Epithelial cell of proximal tubule (primary cell): Measurements from ENCODE around the gene PCSK1. TPM values are rescaled to one million over a fixed set of nuclear protein-coding genes. Genes with fewer than 3 reads are reported as not detected.

Experiments
- DNase-seq: peaks from one replicate; pipeline ENCODE4 v3.0.0-alpha.2; 2011; ENCODE audit warnings: low read depth
- H3K4me3 ChIP-seq: 2 replicates; pipeline ENCODE4 v1.5.1; 2011; ENCODE audit warnings: low read depth, mild to moderate bottlenecking, low read length
- CTCF ChIP-seq: conservative IDR thresholded peaks from 2 replicates; pipeline ENCODE4 v1.5.1; 2012; ENCODE audit warnings: low read depth, mild to moderate bottlenecking, low read length
- total RNA-seq: library from RNA; depleted of rRNA; stranded (reverse); fragments of >200 nt; gene quantifications from 2 replicates; pipeline ENCODE4 v1.2.3, GENCODE V29; 2015

The PCSK1 gene
- total RNA-seq, 1 donor from 2014 or later = not detected

- no peak overlapping the region for H3K4me3 ChIP-seq
- no peak for TF ChIP-seq CTCF
- no peak for DNase-seq
Observed at GRCh38 chr5:96447949-96448348, 14.9 kb upstream of the PCSK1 start.

GRCh38 chr5:96440185-96440538 lies 7.1 kb upstream of the PCSK1 start:
- TF ChIP-seq CTCF = no peak
- no peak overlapping the region for H3K4me3 ChIP-seq
- no peak for DNase-seq

- peak; percentile 32 for TF ChIP-seq CTCF
- no peak overlapping the region for H3K4me3 ChIP-seq
- no peak for DNase-seq
Observed at GRCh38 chr5:96439477-96440184, 6.6 kb upstream of the PCSK1 start.

DNA sequence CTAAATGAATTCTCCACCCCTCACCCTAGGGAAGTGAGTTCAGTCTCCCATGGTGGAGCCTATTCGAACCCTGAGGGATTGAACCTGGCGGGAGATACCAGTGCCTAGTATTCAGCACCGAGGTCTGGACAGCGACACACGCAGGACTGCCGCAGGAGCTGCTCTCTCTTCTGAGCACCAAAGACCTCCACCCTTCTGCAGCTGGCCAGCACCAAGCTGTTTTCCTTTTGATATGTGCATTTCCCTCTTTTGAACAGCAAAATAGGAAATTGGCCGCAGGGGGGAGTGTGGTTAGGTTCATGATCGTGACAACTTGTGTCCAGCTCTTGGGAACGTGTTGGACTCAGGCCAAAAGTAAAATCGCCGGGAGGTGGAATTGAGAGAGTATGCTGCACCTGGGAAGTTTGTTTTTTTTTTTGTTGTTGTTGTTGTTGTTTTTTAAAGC lies 1.2 kb upstream of the PCSK1 start:
- TF ChIP-seq CTCF = peak; percentile 9
- no peak overlapping the region for H3K4me3 ChIP-seq
- DNase-seq = peak; percentile 9

GRCh38 chr5:96432216-96433065 lies 607 bp downstream of the PCSK1 start:
- DNase-seq = no peak
- TF ChIP-seq CTCF = no peak
- no peak overlapping the region for H3K4me3 ChIP-seq

GRCh38 chr5:96431376-96432187 lies 1.5 kb downstream of the PCSK1 start:
- H3K4me3 ChIP-seq = no peak overlapping the region
- no peak for TF ChIP-seq CTCF
- no peak for DNase-seq
